ENCODE data around the gene ARID1B. TPM values are rescaled to one million over a fixed set of nuclear protein-coding genes. Genes with fewer than 3 reads are reported as not detected.

Gene ARID1B
- total and polyA plus RNA-seq, 9 of the 15 experiments (the other 6 are each of a cell fraction or from before 2014, with no cell fraction given) = 12.5 to 50.5 (median 25.8) TPM

- TF ChIP-seq ZNF395 (CRISPR knock-in tag; IDR thresholded peaks at IDR 0.05) (peak; percentile 83), UBTF (IDR thresholded peaks at IDR 0.05; ENCODE audit: borderline replicate concordance in 1 of 2, low read depth in 2 of 2, low read length in 2 of 2) (peak; percentile 68 to 88; a peak in 3 of 4 replicates), STAT5A (IDR thresholded peaks at IDR 0.05; ENCODE audit: borderline replicate concordance, low read length) (no peak), KDM2B (CRISPR knock-in tag; IDR thresholded peaks at IDR 0.05) (no peak), MLX (CRISPR knock-in tag; conservative IDR thresholded peaks at IDR 0.05) (no peak), BCL6 (CRISPR knock-in tag; IDR thresholded peaks at IDR 0.05) (no peak), HOXB6 (CRISPR knock-in tag; IDR thresholded peaks at IDR 0.05; ENCODE audit: borderline replicate concordance) (no peak), RBBP5 (IDR thresholded peaks at IDR 0.05; ENCODE audit: borderline replicate concordance, insufficient read depth, low read length, poor library complexity, severe bottlenecking) (peak; percentile 45), RBM34 (IDR thresholded peaks at IDR 0.05; ENCODE audit: borderline replicate concordance, insufficient read depth, low read length) (0 out of 2 replicates have a peak, but pooled peaks have one; percentile 42), POLR3G (IDR thresholded peaks at IDR 0.05; ENCODE audit: extremely low read depth, insufficient read length, insufficient replicate concordance) (no peak), RBM15 (IDR thresholded peaks at IDR 0.05; ENCODE audit: insufficient read depth, low read length) (no peak), ZNF23 (CRISPR knock-in tag; IDR thresholded peaks at IDR 0.05) (no peak), DNMT1 (IDR thresholded peaks at IDR 0.05) (no peak), MCM5 (IDR thresholded peaks at IDR 0.05; ENCODE audit: low read depth) (no peak), MITF (IDR thresholded peaks at IDR 0.05) (no peak), HDAC6 (IDR thresholded peaks at IDR 0.05; ENCODE audit: low read depth, low read length) (no peak), SMAD3 (CRISPR knock-in tag; conservative IDR thresholded peaks at IDR 0.05) (no peak), CCAR2 (IDR thresholded peaks at IDR 0.05; ENCODE audit: low read depth, low read length) (no peak), PHF21A (IDR thresholded peaks at IDR 0.05; ENCODE audit: borderline replicate concordance, low read depth) (no peak), MXI1 (IDR thresholded peaks at IDR 0.05; ENCODE audit: low read depth, low read length) (no peak)
Measured at GRCh38 chr6:156777577-156778453, 637 bp downstream of the ARID1B start (continued).
